Stimulated activated CD4-positive, alpha-beta T cell treated with anti-CD3 and anti-CD28 coated beads, Interleukin-1b, Interleukin-23, amount 100 ng/mL, for 24 hours (primary cell): ENCODE results near the gene ADAM12.
"Not testable (repeated sequence)": the region's sequence is repeated elsewhere in the genome, so short reads cannot be mapped to it uniquely, and the experiment has no call there.

Experiments used
- DNase-seq, 4 experiments: peaks; one replicate each; pipeline ENCODE4 v3.0.0-alpha.2; 2020; ENCODE audit warnings: low read depth in 4 of 4, low spot score in 1 of 4

The ADAM12 gene

DNA sequence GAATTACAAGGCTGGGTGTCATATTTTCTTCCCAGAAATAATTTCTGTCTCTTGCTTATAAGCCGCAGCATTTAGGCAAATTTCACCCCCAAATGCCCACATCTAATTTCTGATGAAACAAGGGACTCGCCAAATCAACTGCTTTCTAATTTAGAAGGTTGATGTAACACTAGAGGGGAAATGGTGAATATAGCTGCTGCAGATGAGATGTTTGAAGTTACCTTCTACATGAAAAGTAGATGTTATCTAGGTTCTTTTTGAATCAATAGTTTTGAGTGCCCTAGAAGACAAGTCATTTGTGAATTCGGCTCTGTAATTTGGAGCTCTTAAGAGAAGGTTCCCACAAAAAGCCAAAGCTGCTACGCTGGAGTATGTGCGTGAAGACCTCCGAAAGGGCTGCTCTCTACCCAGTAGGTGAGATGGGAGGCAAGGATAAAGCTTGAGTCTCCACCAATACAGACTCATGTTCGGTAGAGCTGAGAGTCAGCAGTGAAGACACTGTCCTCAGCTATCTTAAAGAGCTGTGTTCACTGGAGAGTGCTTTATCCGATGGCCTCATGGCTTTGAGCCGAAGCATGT lies 392.5 kb downstream of the ADAM12 start:
- no peak for DNase-seq

DNA sequence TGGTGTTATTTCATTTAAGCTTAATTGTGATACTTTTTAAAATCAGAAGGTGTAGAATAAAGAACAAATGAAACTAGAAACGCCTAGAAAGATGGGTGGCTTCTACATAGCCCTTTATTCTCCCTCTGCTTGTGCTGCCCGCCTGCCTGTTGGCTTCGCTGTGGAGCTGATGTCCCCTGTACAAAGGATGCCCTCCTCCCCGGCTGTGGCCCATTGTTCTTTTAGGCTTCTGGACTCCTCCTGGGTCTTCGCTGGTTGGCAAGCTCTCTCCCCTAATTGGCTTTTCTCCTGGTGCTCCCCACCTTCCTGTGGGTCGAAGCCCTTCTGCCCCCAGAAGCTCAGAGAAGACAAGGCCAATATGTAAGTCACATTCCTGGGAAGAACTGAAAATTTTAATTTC lies 393.7 kb downstream of the ADAM12 start:
- no peak for DNase-seq

DNA sequence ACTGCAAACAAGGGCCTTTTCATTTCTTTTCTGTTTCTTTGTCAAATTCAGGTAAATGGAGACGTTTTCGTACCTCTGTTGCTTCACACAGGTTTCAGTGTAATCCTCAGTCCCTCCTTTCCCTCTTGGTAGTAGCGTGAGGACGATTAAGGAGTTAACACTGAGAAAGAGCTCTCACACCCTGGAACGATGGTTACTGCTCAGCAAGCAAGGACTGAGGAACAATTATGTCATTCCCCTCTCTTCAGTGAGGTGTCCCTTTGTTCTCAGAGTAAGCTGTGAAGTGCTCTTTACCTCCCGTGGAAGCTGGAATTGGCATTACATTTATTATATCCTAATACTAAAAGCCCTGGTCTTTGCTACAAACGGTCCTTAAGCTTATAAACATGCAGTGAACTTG lies 396.0 kb downstream of the ADAM12 start:
- DNase-seq: no peak

DNA sequence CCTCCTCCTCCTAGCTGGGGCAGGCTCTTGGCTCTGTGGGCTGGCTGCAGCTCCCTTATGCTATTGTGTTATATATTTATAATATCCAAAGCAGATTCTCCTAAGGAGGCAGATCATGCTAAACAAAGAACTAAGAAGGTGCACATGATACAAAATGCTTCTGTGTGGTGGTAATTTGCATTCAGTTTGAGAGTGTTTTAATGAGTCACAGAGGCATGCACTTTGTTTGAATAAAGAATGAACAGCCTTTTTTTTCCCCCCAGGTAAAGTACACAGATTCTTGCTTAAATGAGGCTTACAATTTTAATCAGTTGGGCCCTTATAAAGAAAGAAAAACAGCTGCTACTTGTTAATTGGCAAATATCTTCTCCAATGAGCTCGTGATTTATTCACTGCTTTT lies 396.9 kb downstream of the ADAM12 start:
- no peak for DNase-seq

DNA sequence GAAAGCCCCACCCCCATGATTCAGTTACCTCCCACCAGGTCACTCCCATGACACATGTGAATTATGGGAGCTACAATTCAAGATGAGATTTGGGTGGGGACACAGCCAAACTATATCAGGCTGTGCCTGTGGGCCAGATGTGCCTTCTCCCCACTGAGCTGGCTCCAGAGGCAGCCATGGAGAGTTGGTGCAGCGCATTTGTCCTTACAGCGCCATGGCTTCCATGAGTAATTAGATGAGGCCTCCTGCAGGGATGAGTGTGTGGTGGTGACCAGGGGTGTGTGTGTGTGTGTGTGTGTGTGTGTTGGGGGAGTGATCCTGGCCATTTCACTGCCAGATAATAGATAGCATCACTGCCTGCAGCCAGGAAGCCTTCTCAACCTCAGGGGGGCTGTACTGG lies 397.3 kb downstream of the ADAM12 start:
- DNase-seq: no peak

DNA sequence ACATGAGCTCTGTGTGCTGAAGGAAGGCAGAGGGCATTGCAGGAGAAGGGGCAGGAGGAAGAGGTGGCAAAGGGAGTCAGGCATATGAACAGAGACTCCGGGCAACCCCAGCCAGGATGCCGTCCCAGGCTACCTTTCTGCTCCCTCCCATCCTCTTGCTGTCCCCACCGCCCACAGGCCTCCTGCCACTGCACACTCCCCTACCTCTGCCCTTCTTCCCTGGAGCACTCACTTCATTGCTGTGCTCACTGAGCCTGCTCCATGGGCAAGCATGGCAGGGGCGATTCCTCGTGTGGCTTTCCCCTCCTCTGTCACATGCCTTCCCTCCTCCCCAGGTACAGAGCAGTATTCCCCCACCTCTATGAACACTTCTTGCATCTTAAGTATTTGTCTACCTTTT lies 398.5 kb downstream of the ADAM12 start:
- DNase-seq: no peak

DNA sequence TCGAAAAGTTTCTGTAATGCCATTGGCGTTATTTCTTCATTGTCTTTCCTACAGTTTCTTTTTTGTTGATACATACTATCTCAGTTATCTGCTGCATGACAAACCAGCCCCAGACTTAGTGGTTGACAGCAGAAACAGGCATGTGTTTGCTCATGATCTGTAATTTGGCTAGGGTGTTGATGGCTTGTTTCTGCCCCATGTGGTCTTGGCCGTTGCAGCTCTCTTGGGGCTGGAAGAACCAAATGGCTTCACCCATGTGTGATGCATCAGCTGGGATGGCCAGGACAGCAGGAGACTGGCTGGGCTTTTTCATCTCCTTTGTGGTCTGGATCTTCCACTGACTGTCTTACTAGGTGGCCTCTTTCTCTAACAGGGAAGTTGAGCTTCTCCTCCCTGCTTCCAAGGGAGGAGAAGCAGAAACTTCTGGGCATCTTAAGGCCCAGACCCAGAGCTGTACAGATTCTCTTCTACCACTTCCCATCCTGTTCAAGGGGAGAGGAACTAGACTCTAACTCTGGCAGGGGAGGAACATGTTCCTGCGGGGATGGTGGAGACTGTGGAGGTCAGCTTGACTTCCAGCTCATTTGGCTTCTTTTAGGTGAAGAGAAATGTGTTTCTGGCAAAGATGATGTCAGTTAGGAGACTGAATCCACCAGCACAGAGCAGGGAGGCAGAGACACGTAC lies 402.6 kb downstream of the ADAM12 start:
- DNase-seq: no peak

DNA sequence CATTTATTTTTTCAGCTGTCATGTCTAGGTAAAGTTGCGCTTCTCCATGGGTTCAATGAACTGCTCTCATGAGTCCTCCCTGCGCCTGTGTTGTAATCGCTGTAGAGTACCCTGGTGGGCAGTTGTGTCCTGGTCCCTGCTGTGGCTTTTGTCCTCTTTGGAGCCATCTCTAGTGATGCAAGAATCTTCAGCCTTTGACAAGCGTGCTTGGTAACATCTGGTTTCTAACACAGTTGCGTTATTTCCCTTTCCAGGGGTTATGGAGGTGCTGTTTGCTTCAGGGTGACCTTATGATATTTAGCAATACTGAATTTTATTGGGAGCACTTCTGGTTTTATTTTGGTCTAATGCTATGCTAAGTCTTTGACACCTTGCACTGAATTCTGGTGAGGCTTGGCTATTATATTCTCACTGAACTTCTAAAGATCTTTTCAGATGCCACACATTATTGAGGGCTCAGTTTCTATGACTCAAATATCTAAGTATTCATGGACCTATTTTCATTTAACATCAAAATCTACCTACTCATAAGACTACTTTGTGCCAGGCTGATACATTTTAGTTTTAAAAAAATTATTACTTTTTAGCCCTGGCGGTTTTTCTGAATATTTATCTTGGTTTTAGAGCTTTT lies 403.3 kb downstream of the ADAM12 start:
- no peak for DNase-seq

DNA sequence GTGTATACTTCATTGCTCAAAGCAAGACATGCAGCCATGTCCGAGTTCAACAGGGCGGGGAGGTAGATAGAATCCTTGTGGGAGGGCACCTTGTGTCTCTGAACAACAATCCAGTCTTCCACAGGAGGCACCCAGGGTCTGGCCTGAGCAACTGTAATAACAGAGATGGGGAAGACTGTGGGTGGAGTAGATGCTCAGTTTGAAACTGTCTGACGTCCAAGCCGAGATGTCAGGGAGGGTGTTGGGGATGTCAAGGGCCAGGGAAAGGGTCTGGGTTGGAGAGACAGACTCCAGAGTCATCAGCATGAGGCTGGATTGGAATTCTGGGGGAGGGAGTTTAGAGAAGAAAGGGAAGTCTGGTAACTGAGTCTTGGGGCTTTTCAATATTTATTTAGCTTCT lies 403.9 kb downstream of the ADAM12 start:
- no peak for DNase-seq

DNA sequence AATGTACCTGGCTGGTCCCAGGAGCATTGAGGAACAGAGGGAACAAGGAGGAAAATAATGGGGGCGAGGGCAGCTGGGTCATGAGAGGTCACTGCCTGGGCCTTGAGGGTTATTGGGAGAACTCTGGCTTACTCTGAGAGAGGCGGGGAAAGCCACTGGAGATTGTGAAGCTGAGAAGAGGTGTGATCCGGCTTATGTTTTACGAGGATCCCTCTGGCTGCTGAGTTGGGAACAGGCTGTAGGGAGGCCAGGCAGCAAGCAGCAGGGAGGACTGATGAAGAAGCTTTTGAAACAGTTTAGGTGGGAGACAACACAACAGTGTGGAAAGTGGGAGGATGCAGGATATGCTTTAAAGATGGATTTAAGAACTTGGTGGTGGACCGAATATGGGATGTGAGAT lies 404.6 kb downstream of the ADAM12 start:
- no peak for DNase-seq

DNA sequence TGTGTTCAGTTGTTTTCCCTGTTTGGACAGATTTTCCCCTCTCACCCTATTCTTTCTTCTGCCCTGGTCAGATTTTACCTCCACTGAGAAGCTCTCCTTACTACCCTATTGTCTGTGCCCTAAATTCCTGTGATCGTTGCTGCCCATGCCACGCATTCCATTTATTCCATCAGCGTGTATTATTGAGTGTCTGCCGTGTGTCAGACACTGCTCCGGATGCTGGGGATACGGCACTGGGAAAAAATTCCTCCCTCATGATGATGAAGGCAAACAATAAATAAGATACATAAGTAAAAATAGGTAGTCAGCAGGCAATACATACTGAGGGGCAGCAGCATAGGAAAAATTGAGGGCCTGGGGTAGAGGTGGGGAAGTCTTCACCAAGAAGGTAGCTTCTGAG lies 405.1 kb downstream of the ADAM12 start:
- no peak for DNase-seq

DNA sequence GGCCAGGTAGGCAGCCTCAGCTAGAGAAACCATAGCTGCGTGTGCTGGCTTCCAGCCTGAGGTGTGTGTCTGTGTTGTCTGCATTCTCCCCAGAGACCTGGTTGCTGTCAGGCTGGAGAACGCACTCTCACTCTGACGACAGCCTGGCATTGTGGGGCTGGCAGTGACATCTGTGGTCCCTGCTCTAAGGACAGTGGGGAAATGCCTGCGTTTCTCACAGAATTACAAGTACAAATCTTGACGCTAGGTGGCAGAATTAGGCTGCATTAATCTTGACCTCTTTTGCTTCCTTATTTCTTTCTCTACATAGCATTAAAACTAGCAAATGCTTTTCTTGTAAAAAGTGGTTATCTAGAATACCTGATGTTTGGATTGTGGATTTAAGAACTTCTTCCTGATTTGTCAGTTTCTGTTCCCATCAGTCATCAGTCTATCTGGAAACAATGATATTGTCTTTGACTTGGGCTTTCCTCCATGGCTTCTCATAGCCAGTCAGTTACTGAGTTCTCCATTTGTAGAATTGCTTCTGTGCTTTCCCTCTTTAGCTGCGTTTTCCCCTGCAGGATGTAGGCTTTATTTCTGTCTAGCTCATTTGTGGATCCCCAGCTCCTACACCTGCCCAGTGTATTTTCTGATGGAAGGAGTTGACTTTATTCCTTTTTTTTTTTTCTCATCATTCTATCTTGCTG lies 405.9 kb downstream of the ADAM12 start:
- peak in 1 of 4 experiments; percentile 5 for DNase-seq

DNA sequence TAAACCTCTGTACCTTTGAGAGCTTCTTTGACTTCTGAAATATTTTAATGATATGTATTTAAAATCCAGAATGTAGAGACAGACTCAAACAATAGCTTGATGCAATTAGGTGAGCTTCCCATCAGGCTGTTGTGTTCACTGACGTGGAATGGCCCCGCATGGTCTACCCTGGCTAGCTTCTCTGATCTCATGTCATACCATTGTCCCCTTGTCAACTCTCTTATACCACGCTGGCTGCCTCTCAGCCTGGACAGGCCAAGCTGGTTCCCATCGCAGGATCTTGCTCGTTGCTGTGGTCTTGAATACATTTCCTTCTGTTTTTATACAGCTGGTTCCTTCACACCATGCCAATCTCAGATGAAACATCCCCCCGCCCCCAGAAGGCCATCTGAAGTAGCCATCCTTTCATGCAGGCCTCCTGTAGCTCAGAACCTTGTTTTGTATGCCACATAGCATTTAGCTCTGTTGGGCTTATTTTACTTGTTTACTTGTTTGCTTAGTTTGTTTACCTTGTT lies 407.7 kb downstream of the ADAM12 start:
- DNase-seq: no peak

DNA sequence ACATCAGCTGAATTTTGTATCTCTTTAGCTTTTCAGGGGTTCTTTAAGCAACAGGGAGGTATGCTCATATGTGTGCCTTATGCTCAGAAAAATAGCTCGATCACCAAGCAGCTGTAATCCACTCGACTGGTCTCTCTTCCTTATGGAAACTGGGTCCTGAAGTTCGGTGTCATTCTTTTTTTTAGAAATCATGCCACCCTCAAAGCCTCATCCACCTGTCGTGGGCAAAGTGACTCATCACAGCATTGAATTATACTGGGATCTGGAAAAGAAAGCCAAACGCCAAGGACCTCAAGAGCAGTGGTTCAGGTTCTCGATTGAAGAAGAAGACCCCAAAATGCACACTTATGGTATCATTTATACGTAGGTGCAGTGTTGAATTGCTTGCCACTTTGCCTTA lies 408.3 kb downstream of the ADAM12 start:
- no peak for DNase-seq

DNA sequence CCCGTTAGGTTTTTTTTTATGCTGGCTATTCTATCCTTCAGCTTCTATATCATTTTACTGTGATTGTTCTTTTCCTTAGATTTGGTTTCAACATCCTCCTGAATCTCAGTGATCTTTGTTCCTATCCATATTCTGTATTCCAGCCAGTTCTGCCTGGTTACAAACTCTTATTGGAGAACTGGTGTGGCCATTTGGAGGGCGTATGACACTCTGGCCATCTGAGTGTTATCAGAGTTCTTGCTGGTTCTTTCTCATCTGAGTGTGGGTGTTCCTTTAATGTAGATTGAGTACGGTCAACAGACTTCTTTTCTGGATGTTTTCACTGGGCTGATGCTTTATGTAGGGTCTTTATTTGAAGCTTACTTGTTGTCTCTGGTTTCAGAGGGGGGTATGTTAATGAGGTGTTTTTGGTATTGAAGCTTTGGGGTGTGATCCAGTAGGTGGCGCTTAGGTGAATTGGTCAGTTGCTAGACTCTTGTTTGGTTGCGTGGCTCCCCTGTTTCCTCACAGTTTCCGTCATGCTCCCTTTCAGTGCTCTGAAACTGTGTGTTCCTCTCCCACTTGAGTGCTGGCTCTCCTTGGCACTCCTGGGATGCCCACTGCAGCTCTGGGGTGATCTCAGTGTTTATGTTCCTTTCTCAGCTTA lies 411.2 kb downstream of the ADAM12 start:
- DNase-seq: no peak

DNA sequence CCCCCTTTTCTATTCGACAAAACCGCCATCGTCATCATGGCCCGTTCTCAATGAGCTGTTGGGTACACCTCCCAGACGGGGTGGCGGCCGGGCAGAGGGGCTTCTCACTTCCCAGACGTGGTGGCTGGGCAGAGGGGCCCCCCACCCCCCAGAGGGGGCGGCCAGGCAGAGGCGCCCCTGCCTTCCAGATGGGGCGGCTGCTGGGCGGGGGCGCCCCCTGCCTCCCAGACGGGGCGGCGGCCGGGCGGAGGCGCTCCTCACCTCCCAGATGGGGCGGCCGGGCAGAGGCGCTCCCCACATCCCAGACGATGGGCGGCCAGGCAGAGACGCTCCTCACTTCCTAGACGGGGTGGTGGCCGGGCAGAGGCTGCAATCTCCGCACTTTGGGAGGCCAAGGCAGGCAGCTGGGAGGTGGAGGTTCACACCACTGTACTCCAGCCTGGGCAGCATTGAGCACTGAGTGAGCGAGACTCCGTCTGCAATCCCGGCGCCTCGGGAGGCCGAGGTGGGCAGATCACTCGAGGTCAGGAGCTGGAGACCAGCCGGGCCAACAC lies 418.1 kb downstream of the ADAM12 start:
- DNase-seq: not testable (repeated sequence)

DNA sequence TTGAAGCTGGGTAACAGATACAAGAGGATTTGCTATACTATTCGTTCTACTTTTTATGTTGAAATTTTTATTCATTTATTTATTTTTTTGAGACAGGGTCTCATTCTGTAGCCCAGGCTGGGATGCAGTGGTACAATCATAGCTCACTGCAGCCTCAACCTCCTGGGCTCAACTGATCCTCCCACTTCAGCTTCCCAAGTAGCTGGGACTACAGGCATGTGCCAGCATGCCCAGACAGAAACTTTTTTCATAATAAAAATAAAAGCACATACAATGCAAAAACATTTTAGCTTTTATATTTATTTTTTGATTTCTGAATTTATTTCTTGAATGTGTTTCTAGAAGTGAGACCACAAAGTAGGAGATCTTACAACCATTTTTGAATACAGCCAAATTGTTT lies 420.7 kb downstream of the ADAM12 start:
- DNase-seq: no peak

DNA sequence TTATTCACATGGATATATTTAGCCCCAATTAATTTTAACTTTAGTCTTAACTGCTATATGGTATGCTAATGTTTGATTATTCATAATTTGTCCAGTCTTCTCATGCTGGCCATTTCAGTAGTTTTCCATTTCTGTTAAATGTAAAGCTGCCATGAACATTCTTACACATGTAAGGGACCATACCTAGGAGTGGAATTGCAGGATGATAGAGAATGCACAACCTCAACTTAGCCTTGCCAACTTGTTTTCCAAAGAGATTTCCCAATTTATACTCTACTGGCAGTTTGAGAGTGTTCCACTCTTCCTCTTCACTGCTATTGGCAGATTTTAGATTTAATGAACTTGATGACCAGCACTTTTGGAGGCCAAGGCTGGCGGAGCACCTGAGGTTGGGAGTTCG lies 423.7 kb downstream of the ADAM12 start:
- no peak for DNase-seq
